Measurements from ENCODE around the gene WDFY2.

WDFY2 gene

DNA sequence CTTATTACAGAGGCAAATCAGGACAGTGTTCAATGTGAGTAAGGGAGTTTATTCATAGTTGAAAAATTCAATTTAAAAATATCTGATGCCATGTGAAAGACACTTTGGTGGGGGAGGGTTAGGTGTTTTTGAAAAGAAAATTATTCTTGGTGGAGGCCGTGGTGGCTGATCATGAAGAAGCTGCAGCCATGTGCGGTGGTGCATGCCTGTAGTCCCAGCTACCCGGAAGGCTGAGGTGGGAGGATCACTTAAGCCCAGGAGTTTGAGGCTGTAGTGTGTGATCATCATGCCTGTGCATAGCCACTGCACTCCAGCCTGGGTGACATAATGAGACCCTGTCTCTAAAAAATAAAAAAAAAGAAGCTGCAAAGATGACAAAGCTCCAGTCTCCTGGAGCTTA, 28.6 kb downstream of the WDFY2 start:
- TF ChIP-seq, protein P1, sequence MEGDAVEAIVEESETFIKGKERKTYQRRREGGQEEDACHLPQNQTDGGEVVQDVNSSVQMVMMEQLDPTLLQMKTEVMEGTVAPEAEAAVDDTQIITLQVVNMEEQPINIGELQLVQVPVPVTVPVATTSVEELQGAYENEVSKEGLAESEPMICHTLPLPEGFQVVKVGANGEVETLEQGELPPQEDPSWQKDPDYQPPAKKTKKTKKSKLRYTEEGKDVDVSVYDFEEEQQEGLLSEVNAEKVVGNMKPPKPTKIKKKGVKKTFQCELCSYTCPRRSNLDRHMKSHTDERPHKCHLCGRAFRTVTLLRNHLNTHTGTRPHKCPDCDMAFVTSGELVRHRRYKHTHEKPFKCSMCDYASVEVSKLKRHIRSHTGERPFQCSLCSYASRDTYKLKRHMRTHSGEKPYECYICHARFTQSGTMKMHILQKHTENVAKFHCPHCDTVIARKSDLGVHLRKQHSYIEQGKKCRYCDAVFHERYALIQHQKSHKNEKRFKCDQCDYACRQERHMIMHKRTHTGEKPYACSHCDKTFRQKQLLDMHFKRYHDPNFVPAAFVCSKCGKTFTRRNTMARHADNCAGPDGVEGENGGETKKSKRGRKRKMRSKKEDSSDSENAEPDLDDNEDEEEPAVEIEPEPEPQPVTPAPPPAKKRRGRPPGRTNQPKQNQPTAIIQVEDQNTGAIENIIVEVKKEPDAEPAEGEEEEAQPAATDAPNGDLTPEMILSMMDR (IDR thresholded peaks at IDR 0.05; ENCODE audit: low read depth, low read length), result no peak
- H3K4me3 ChIP-seq (replicated peaks in 1 of 2; ENCODE audit: low read depth in 2 of 2, low read length in 2 of 2), result no peak overlapping the region
- no peak for DNase-seq (ENCODE audit: low read depth in 2 of 2)

- DNase-seq (ENCODE audit: low read depth in 2 of 2), result no peak
- TF ChIP-seq, protein P1 (IDR thresholded peaks at IDR 0.05; ENCODE audit: low read depth, low read length), result no peak
- no peak overlapping the region for H3K4me3 ChIP-seq (replicated peaks in 1 of 2; ENCODE audit: low read depth in 2 of 2, low read length in 2 of 2)
These were observed 29.3 kb downstream of the WDFY2 start for GRCh38 chr13:51613535-51613934.

- DNase-seq (ENCODE audit: low read depth in 2 of 2), result no peak
- TF ChIP-seq, protein P1 (IDR thresholded peaks at IDR 0.05; ENCODE audit: low read depth, low read length), result no peak
- H3K4me3 ChIP-seq (replicated peaks in 1 of 2; ENCODE audit: low read depth in 2 of 2, low read length in 2 of 2), result no peak overlapping the region
These were observed 30.1 kb downstream of the WDFY2 start for GRCh38 chr13:51614350-51614786.

- no peak overlapping the region for H3K4me3 ChIP-seq (replicated peaks in 1 of 2; ENCODE audit: low read depth in 2 of 2, low read length in 2 of 2)
- TF ChIP-seq, protein P1 (IDR thresholded peaks at IDR 0.05; ENCODE audit: low read depth, low read length), result no peak
- peak in 1 of 2 donors; percentile 68 for DNase-seq (ENCODE audit: low read depth in 2 of 2)
These were observed 34.4 kb downstream of the WDFY2 start for GRCh38 chr13:51618626-51619025.

DNA sequence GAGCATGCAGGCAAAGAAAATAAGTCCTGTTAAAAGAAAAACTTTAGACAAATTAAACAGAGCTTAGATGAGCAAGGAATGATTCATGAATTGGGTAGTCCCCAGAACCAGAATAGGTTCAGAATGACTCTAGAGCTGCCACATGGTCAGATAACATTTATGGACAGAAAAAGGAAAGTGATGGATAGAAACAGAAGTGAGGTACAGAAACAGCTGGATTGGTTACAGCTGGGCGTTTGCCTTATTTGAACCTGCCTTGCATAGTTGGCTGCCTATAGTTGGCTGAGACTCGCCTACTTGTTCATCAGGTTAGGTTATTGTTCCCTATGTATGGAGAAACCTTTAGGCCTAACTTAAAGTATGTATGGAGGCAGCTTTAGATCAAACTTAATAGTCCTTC, 35.4 kb downstream of the WDFY2 start:
- no peak overlapping the region for H3K4me3 ChIP-seq (replicated peaks in 1 of 2; ENCODE audit: low read depth in 2 of 2, low read length in 2 of 2)
- DNase-seq (ENCODE audit: low read depth in 2 of 2), result peak; percentile 42 to 83
- TF ChIP-seq, protein P1 (IDR thresholded peaks at IDR 0.05; ENCODE audit: low read depth, low read length), result no peak

DNA sequence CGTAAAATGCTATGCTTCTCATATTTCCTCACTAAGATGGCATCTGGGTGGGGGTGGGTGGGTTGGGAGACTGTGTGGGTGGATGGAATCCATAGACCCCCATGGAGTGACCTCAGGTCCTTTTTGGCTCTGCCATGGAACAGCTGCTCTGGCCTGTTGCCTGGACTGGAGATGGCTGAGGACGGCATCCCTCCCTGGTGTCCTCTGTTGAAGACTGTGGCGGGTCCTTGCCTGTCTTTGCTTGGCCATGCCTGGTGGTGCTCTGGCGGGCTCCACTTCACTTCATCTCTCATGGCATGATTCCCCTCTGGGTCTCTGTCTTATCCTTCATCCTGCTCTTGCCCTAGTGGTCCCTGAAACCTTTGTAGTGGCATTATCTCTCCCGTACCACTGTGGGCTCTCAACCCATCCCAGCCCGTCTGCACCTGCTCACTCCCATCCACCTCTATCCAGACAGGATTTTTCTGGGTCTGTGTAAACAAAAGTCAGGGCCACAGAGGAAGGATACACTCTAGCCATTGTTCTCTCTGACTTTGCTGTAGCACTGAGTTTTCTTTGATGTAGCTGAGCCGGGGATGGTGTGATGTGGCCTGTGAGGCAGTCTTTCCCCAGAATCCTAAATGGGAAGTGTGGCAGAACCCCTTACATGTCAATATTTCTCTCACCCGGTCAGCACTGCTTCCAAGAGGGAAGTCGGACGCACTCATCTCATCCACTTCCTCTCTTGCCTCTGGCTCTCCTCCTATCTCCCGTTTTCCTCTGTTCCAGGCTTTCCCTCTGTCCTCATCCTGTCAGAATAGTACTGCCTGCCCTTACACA, 36.1 kb downstream of the WDFY2 start:
- peak in 1 of 2 donors; percentile 27 for DNase-seq (ENCODE audit: low read depth in 2 of 2)
- H3K4me3 ChIP-seq (replicated peaks in 1 of 2; ENCODE audit: low read depth in 2 of 2, low read length in 2 of 2), result no peak overlapping the region

More for the DNA sequence above, 36.1 kb downstream of the WDFY2 start:
- TF ChIP-seq, protein P1 (IDR thresholded peaks at IDR 0.05; ENCODE audit: low read depth, low read length), result no peak
